DOHH2 (cell line): ENCODE results near the gene SGPL1.
"Not testable (repeated sequence)": the region's sequence is repeated elsewhere in the genome, so short reads cannot be mapped to it uniquely, and the experiment has no call there.

Source experiments
- H3F3A ChIP-seq: fragments of 200-600 bp; sonication (generic), shearing (Covaris generic); 2 replicates; pipeline ENCODE4 v1.6.0; 2016; ENCODE audit warnings: antibody characterized with exemption, mild to moderate bottlenecking; ENCODE audit not compliant: control insufficient read depth, insufficient read depth
- H3K27ac ChIP-seq: fragments of 200-600 bp; sonication (generic); 2 replicates; pipeline ENCODE4 v1.5.1; 2014; ENCODE audit warnings: low read depth, mild to moderate bottlenecking, low read length, moderate library complexity
- H3K27me3 ChIP-seq: fragments of 200-600 bp; sonication (generic); 2 replicates; pipeline ENCODE4 v1.6.1; 2014; ENCODE audit warnings: mild to moderate bottlenecking, low read length, mixed read lengths; ENCODE audit not compliant: control insufficient read depth
- H3K36me3 ChIP-seq: fragments of 200-600 bp; sonication (generic); 2 replicates; pipeline ENCODE4 v1.6.1; 2014; ENCODE audit warnings: mild to moderate bottlenecking, low read length, moderate library complexity, mixed read lengths; ENCODE audit not compliant: control insufficient read depth
- H3K4me1 ChIP-seq: fragments of 200-600 bp; sonication (generic); 2 replicates; pipeline ENCODE4 v1.6.1; 2014; ENCODE audit warnings: mild to moderate bottlenecking, low read length, mixed read lengths; ENCODE audit not compliant: control insufficient read depth
- H3K4me2 ChIP-seq: fragments of 200-600 bp; sonication (generic); 2 replicates; pipeline ENCODE4 v1.6.0; 2014; ENCODE audit warnings: mild to moderate bottlenecking, low read length, moderate library complexity
- H3K4me3 ChIP-seq: fragments of 200-600 bp; sonication (generic); 2 replicates; pipeline ENCODE4 v1.5.1; 2014; ENCODE audit warnings: mild to moderate bottlenecking, low read length, mixed read lengths
- H3K79me2 ChIP-seq: fragments of 200-600 bp; sonication (generic); 2 replicates; pipeline ENCODE4 v1.6.1; 2014; ENCODE audit warnings: mild to moderate bottlenecking, low read length, mixed read lengths; ENCODE audit not compliant: control insufficient read depth
- H3K9me2 ChIP-seq: fragments of 200-600 bp; sonication (generic); replicated peaks from 2 replicates; pipeline ENCODE4 v1.6.1; 2014; ENCODE audit warnings: mild to moderate bottlenecking, low read length, mixed read lengths; ENCODE audit not compliant: control insufficient read depth
- H3K9me3 ChIP-seq: fragments of 200-600 bp; sonication (generic); 2 replicates; pipeline ENCODE4 v1.6.1; 2014; ENCODE audit warnings: antibody characterized with exemption, low read length, mixed read lengths; ENCODE audit not compliant: control insufficient read depth, insufficient read depth
- H4K20me1 ChIP-seq: fragments of 200-600 bp; sonication (generic); 2 replicates; pipeline ENCODE4 v1.6.0; 2014; ENCODE audit warnings: low read depth, mild to moderate bottlenecking, antibody characterized with exemption, low read length, moderate library complexity; ENCODE audit not compliant: control insufficient read depth, insufficient read depth
- EZH2phosphoT487 ChIP-seq: fragments of 200-600 bp; sonication (generic); IDR thresholded peaks from 2 replicates; pipeline ENCODE4 v1.6.1; 2017; ENCODE audit warnings: borderline replicate concordance, mild to moderate bottlenecking, antibody characterized with exemption, low read length, moderate library complexity, mixed read lengths
- TF ChIP-seq, protein P1 (sequence below): fragments of 200-600 bp; sonication (generic); IDR thresholded peaks from one replicate; pipeline ENCODE4 v1.5.1; 2014; ENCODE audit warnings: antibody characterized with exemption, mild to moderate bottlenecking, low read depth, low read length; ENCODE audit not compliant: poor library complexity, severe bottlenecking

SGPL1 gene

GRCh38 chr10:70770001-70770400, 45.7 kb upstream of the SGPL1 start:
- H3K27me3 ChIP-seq = no peaks in the 10 kb centered on the region; the same call in 1 of the 2 replicates
- H3K4me3 ChIP-seq = no peak overlapping the region
- no peaks in the 10 kb centered on the region for H3K79me2 ChIP-seq
- TF ChIP-seq EZH2phosphoT487 = no peak
- TF ChIP-seq, protein P1, sequence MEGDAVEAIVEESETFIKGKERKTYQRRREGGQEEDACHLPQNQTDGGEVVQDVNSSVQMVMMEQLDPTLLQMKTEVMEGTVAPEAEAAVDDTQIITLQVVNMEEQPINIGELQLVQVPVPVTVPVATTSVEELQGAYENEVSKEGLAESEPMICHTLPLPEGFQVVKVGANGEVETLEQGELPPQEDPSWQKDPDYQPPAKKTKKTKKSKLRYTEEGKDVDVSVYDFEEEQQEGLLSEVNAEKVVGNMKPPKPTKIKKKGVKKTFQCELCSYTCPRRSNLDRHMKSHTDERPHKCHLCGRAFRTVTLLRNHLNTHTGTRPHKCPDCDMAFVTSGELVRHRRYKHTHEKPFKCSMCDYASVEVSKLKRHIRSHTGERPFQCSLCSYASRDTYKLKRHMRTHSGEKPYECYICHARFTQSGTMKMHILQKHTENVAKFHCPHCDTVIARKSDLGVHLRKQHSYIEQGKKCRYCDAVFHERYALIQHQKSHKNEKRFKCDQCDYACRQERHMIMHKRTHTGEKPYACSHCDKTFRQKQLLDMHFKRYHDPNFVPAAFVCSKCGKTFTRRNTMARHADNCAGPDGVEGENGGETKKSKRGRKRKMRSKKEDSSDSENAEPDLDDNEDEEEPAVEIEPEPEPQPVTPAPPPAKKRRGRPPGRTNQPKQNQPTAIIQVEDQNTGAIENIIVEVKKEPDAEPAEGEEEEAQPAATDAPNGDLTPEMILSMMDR = no peak
- no peaks in the 10 kb centered on the region for H3K9me2 ChIP-seq
- H3K36me3 ChIP-seq = no peaks in the 10 kb centered on the region
- no peak overlapping the region for H3K27ac ChIP-seq
- no peaks in the 10 kb centered on the region for H4K20me1 ChIP-seq
- H3K4me2 ChIP-seq = no peak overlapping the region
- no peaks in the 10 kb centered on the region for H3K4me1 ChIP-seq
- no peaks in the 10 kb centered on the region for H3F3A ChIP-seq
- peaks cover 9% of the 10 kb centered on the region; the same call in 1 of the 2 replicates for H3K9me3 ChIP-seq

DNA sequence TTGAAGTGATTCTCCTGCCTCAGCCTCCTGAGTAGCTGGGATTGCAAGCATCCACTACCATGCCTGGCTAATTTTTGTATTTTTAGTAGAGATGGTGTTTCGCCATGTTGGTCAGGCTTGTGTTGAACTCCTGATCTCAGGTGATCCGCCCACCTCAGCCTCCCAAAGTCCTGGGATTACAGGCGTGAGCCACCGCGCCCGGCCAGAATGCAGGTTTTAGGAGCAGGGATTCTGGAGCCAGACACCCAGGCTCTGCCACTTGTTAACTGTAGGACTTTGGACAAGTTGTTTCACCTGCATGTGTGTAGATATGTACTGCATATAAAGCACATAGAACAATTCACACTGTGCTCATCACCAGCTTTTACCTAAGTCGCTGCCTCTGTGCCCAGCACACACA, 45.2 kb upstream of the SGPL1 start:
- H3K4me1 ChIP-seq, H3K27ac ChIP-seq, H3K4me2 ChIP-seq, H4K20me1 ChIP-seq, H3K9me3 ChIP-seq, H3K9me2 ChIP-seq, H3K4me3 ChIP-seq, H3F3A ChIP-seq, H3K27me3 ChIP-seq, H3K36me3 ChIP-seq, H3K79me2 ChIP-seq: not testable (repeated sequence)

GRCh38 chr10:70771311-70772194, 44.2 kb upstream of the SGPL1 start:
- H3K79me2 ChIP-seq = no peaks in the 10 kb centered on the region
- H3K4me1 ChIP-seq = no peaks in the 10 kb centered on the region
- no peaks in the 10 kb centered on the region for H3F3A ChIP-seq
- no peak for TF ChIP-seq EZH2phosphoT487
- TF ChIP-seq, protein P1 = no peak
- no peaks in the 10 kb centered on the region; the same call in 1 of the 2 replicates for H3K27me3 ChIP-seq
- H3K27ac ChIP-seq = no peak overlapping the region
- no peaks in the 10 kb centered on the region for H3K9me2 ChIP-seq
- H4K20me1 ChIP-seq = no peaks in the 10 kb centered on the region
- H3K4me3 ChIP-seq = no peak overlapping the region
- no peaks in the 10 kb centered on the region for H3K9me3 ChIP-seq
- H3K36me3 ChIP-seq = no peaks in the 10 kb centered on the region
- no peak overlapping the region for H3K4me2 ChIP-seq

DNA sequence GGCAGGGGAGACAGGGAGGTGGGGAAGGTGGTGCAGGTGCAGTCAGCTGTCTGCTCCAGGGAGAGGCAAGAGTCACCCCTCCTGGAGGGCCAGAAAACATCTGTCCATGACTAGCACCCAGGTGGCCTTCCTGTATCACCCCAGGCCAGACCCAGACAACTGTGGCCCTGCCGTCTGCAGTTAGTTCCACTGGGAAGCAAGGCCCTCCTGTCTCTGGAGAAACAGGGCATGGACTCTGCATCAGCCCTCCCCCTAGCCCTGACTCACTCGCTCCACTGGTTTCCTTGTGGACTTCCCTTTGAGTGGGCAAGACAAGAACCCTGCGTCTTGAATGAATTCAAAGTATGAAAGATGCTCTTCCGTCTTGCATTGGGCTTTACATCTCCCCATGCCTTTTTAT, 43.1 kb upstream of the SGPL1 start:
- no peak overlapping the region for H3K4me2 ChIP-seq
- no peaks in the 10 kb centered on the region for H4K20me1 ChIP-seq
- no peaks in the 10 kb centered on the region for H3F3A ChIP-seq
- no peaks in the 10 kb centered on the region; the same call in 1 of the 2 replicates for H3K27me3 ChIP-seq
- TF ChIP-seq, protein P1 = no peak
- no peak for TF ChIP-seq EZH2phosphoT487
- H3K4me3 ChIP-seq = no peak overlapping the region
- H3K9me3 ChIP-seq = no peaks in the 10 kb centered on the region
- H3K9me2 ChIP-seq = no peaks in the 10 kb centered on the region
- no peaks in the 10 kb centered on the region for H3K4me1 ChIP-seq
- no peaks in the 10 kb centered on the region for H3K36me3 ChIP-seq
- H3K27ac ChIP-seq = no peak overlapping the region
- H3K79me2 ChIP-seq = no peaks in the 10 kb centered on the region
